GM21723 (cell line): ENCODE results near the gene SLC22A4.

Experiments used
- ATAC-seq: cut with Tn5 transposase; IDR thresholded peaks from one replicate; pipeline ENCODE4 v1.9.1; 2021; ENCODE audit warnings: mild to moderate bottlenecking, moderate library complexity; ENCODE audit not compliant: unreplicated experiment

Gene SLC22A4

GRCh38 chr5:132370971-132371602 lies 76.9 kb downstream of the SLC22A4 start:
- no peak for ATAC-seq

GRCh38 chr5:132371603-132371994 lies 77.4 kb downstream of the SLC22A4 start:
- ATAC-seq = no peak

GRCh38 chr5:132372127-132372526 lies 77.9 kb downstream of the SLC22A4 start:
- no peak for ATAC-seq

- ATAC-seq = no peak
Measured at GRCh38 chr5:132372542-132372941, 78.3 kb downstream of the SLC22A4 start.

GRCh38 chr5:132375957-132376356 lies 81.8 kb downstream of the SLC22A4 start:
- ATAC-seq = no peak

GRCh38 chr5:132376694-132377641 lies 82.8 kb downstream of the SLC22A4 start:
- ATAC-seq = no peak

- ATAC-seq = no peak
Measured at GRCh38 chr5:132377738-132378137, 83.5 kb downstream of the SLC22A4 start.

- no peak for ATAC-seq
Measured at GRCh38 chr5:132378580-132378979, 84.4 kb downstream of the SLC22A4 start.

- no peak for ATAC-seq
Measured at GRCh38 chr5:132380047-132380446, 85.9 kb downstream of the SLC22A4 start.

GRCh38 chr5:132380741-132381140 lies 86.5 kb downstream of the SLC22A4 start:
- no peak for ATAC-seq

- no peak for ATAC-seq
Measured at GRCh38 chr5:132381614-132382013, 87.4 kb downstream of the SLC22A4 start.

- no peak for ATAC-seq
Measured at GRCh38 chr5:132383261-132383660, 89.1 kb downstream of the SLC22A4 start.

- no peak for ATAC-seq
Measured at GRCh38 chr5:132383984-132384383, 89.8 kb downstream of the SLC22A4 start.

GRCh38 chr5:132384506-132385050 lies 90.4 kb downstream of the SLC22A4 start:
- ATAC-seq = no peak

GRCh38 chr5:132385326-132386105 lies 91.3 kb downstream of the SLC22A4 start:
- no peak for ATAC-seq

GRCh38 chr5:132386644-132387286 lies 92.6 kb downstream of the SLC22A4 start:
- peak; percentile 92 for ATAC-seq

- ATAC-seq = no peak
Measured at GRCh38 chr5:132387640-132388117, 93.5 kb downstream of the SLC22A4 start.

GRCh38 chr5:132388244-132389050 lies 94.3 kb downstream of the SLC22A4 start:
- no peak for ATAC-seq

- no peak for ATAC-seq
Measured at GRCh38 chr5:132389051-132389331, 94.8 kb downstream of the SLC22A4 start.
